Suprapubic skin (tissue), 3 donors: ENCODE data around the gene NINJ1.

Source experiments
- POLR2A ChIP-seq, 2 donors: fragments of 450-650 bp; IDR thresholded peaks; one replicate each; pipeline ENCODE4 v1.6.1; 2017; ENCODE audit warnings: antibody characterized with exemption in 2 of 2, mild to moderate bottlenecking in 2 of 2, moderate library complexity in 2 of 2
- TF ChIP-seq, protein P1 (sequence below), 2 donors: fragments of 200-600 bp in 1 of 2; fragments of 450-650 bp in 1 of 2; sonication (generic) in 1 of 2; IDR thresholded peaks; one replicate each; pipeline ENCODE4 v1.5.1; 2016 to 2019; ENCODE audit warnings: antibody characterized with exemption in 2 of 2, mild to moderate bottlenecking in 1 of 2, moderate library complexity in 1 of 2

DNA sequence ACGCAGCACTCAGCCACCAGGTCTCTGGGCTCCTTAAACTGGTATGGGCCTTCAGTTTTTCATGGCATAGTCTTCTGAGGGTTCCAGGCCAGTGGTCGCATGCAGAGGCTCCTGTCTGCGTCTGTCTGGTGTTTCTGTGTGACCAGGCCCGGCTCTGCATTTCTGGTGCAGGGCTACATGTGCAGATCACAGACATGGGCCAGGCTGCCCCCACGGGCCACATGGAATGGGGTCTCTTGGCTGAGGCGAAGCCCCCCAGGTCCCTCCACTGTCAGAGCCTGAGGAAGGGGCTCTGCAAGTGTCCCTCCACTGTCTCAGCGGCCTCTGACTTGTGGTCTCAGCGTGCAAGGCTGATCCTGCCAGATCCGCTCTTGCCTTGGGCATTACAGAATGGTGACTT is 53.6 kb downstream of the NINJ1 start:
- TF ChIP-seq, protein P1, sequence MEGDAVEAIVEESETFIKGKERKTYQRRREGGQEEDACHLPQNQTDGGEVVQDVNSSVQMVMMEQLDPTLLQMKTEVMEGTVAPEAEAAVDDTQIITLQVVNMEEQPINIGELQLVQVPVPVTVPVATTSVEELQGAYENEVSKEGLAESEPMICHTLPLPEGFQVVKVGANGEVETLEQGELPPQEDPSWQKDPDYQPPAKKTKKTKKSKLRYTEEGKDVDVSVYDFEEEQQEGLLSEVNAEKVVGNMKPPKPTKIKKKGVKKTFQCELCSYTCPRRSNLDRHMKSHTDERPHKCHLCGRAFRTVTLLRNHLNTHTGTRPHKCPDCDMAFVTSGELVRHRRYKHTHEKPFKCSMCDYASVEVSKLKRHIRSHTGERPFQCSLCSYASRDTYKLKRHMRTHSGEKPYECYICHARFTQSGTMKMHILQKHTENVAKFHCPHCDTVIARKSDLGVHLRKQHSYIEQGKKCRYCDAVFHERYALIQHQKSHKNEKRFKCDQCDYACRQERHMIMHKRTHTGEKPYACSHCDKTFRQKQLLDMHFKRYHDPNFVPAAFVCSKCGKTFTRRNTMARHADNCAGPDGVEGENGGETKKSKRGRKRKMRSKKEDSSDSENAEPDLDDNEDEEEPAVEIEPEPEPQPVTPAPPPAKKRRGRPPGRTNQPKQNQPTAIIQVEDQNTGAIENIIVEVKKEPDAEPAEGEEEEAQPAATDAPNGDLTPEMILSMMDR (IDR thresholded peaks at IDR 0.05): no peak
- TF ChIP-seq POLR2A (IDR thresholded peaks at IDR 0.05): no peak
